ENCODE results near the gene C5.

DNA sequence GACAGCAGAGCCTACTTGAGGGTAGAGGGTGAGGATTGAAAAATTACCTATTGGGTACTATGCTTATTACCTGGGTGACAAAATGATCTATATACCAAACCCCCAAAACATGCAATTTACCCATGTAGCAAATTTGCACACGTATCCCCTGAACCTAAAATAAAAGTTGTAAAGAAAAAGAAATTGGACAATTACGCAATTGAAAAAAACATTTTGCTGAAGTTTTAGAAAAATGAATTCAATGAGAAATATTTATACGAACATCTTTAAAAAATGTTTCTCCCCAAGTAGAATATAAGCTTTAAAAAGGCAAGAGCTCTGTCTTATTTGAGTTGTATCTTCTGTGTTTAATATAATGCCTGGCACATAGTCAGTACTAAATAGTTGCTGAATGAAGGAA, 93.2 kb downstream of the C5 start:
- TF ChIP-seq, protein P1, sequence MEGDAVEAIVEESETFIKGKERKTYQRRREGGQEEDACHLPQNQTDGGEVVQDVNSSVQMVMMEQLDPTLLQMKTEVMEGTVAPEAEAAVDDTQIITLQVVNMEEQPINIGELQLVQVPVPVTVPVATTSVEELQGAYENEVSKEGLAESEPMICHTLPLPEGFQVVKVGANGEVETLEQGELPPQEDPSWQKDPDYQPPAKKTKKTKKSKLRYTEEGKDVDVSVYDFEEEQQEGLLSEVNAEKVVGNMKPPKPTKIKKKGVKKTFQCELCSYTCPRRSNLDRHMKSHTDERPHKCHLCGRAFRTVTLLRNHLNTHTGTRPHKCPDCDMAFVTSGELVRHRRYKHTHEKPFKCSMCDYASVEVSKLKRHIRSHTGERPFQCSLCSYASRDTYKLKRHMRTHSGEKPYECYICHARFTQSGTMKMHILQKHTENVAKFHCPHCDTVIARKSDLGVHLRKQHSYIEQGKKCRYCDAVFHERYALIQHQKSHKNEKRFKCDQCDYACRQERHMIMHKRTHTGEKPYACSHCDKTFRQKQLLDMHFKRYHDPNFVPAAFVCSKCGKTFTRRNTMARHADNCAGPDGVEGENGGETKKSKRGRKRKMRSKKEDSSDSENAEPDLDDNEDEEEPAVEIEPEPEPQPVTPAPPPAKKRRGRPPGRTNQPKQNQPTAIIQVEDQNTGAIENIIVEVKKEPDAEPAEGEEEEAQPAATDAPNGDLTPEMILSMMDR (IDR thresholded peaks at IDR 0.05) = no peak
- no peak for TF ChIP-seq POLR2AphosphoS5 (IDR thresholded peaks at IDR 0.05)
- no peak for TF ChIP-seq POLR2A (IDR thresholded peaks at IDR 0.05)
